ENCODE data around the gene ODF2L. TPM values are rescaled to one million over a fixed set of nuclear protein-coding genes. Genes with fewer than 3 reads are reported as not detected.

ODF2L gene
- total and polyA plus RNA-seq, 2 experiments from 2014 or later, result 29.6 to 36.6 TPM

DNA sequence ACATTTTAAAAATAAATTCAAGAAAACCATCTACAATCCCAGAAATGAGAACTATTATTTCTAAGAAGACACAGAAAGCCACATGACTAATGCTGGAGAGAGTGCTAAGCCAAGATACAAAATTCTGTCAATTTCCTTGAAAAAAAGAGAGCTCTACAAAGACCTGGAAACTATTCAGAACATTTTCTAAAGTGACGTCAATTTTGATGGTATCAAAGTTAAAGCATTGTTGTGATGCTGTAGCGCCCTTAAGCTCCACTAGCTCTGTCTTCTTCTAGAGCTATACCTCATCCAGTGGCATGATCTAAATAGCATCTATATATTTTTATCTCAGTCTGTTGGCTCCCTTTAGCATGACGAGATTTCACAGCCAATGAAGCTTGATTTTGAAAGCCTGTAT lies 73.9 kb downstream of the ODF2L start:
- TF ChIP-seq, protein P1, sequence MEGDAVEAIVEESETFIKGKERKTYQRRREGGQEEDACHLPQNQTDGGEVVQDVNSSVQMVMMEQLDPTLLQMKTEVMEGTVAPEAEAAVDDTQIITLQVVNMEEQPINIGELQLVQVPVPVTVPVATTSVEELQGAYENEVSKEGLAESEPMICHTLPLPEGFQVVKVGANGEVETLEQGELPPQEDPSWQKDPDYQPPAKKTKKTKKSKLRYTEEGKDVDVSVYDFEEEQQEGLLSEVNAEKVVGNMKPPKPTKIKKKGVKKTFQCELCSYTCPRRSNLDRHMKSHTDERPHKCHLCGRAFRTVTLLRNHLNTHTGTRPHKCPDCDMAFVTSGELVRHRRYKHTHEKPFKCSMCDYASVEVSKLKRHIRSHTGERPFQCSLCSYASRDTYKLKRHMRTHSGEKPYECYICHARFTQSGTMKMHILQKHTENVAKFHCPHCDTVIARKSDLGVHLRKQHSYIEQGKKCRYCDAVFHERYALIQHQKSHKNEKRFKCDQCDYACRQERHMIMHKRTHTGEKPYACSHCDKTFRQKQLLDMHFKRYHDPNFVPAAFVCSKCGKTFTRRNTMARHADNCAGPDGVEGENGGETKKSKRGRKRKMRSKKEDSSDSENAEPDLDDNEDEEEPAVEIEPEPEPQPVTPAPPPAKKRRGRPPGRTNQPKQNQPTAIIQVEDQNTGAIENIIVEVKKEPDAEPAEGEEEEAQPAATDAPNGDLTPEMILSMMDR (IDR thresholded peaks at IDR 0.05; ENCODE audit: low read depth, low read length), result no peak
- no peaks in the 10 kb centered on the region for H3K4me1 ChIP-seq (ENCODE audit: low read depth)
- DNase-seq (ENCODE audit: low read depth in 1 of 2, low spot score in 1 of 2), result no peak
- H3K4me3 ChIP-seq, result no peak overlapping the region
- no peaks in the 10 kb centered on the region for H3K27me3 ChIP-seq
- no peaks in the 10 kb centered on the region for H3K9me3 ChIP-seq (ENCODE audit: low read depth)
- no peak overlapping the region for H3K27ac ChIP-seq
- no peaks in the 10 kb centered on the region for H3K36me3 ChIP-seq

DNA sequence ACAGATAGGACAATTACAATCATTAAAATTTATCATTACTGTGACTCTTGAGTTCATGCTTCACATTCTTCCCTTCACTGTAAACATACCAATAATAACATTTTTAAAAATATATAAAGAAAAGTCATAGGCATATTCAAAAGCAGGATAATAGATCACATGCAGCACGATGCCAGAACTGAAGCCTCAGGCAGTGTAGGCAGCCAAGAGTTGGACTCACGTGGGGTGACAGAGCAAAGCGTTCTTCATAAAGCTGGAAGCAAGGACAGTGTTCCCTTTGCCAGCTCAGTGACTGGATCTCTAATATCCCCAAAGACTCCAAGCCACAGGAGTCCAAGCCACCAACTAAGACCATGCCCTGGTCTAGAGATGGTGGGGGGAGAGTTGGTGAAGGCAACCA lies 77.7 kb downstream of the ODF2L start:
- H3K36me3 ChIP-seq, result no peaks in the 10 kb centered on the region
- no peaks in the 10 kb centered on the region for H3K9me3 ChIP-seq (ENCODE audit: low read depth)
- no peak overlapping the region for H3K4me3 ChIP-seq
- DNase-seq (ENCODE audit: low read depth in 1 of 2, low spot score in 1 of 2), result no peak
- TF ChIP-seq, protein P1 (IDR thresholded peaks at IDR 0.05; ENCODE audit: low read depth, low read length), result no peak
- no peaks in the 10 kb centered on the region for H3K4me1 ChIP-seq (ENCODE audit: low read depth)
- H3K27ac ChIP-seq, result no peak overlapping the region
- no peaks in the 10 kb centered on the region for H3K27me3 ChIP-seq

DNA sequence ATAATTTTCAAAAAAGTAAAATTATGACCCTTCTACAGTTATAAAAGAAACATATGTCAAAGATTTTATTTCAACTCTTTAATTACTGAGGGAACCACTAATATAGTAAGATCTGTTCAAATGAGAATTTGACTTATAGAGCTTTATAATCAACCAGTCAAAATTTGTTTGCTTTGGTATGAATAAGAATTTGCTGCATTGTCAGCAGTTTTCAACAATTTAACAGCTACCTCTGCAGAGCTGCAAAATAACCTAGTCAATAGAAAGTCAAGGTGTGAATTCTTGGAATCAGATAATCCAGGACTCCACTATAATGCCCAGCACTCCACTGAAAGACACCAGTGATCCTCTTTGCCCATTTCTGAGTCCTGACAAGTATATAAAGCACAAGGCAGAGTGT lies 78.2 kb downstream of the ODF2L start:
- no peak overlapping the region for H3K27ac ChIP-seq
- TF ChIP-seq, protein P1 (IDR thresholded peaks at IDR 0.05; ENCODE audit: low read depth, low read length), result no peak
- H3K27me3 ChIP-seq, result no peaks in the 10 kb centered on the region
- DNase-seq (ENCODE audit: low read depth in 1 of 2, low spot score in 1 of 2), result no peak
- H3K4me3 ChIP-seq, result no peak overlapping the region
- H3K36me3 ChIP-seq, result no peaks in the 10 kb centered on the region
- no peaks in the 10 kb centered on the region for H3K9me3 ChIP-seq (ENCODE audit: low read depth)
- no peaks in the 10 kb centered on the region for H3K4me1 ChIP-seq (ENCODE audit: low read depth)

DNA sequence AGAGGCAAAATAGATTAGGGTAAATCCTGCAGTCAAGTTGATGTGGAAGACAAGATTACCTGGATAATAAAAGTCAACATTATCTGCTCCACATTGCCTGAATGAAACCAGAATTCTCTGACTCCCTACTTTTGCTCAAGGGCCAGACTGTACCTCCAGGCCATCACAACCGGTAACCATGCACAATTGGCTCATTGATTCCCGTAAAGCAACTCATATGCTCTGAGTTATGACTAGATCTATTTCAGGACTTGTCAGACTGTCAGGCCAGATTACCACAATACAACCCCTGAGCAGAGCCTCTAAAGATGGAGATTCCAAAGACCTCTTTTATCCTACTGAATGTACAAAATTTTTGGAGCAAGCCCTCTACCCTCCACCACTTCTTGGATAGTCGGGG lies 90.4 kb downstream of the ODF2L start:
- Histone ChIP-seq H3K4me3 (no peak overlapping the region), H3K9me3 (ENCODE audit: low read depth) (no peaks in the 10 kb centered on the region), H3K27ac (no peak overlapping the region), H3K36me3 (no peaks in the 10 kb centered on the region), H3K4me1 (ENCODE audit: low read depth) (no peaks in the 10 kb centered on the region), H3K27me3 (no peaks in the 10 kb centered on the region)
- TF ChIP-seq, protein P1 (IDR thresholded peaks at IDR 0.05; ENCODE audit: low read depth, low read length), result no peak
- DNase-seq (ENCODE audit: low read depth in 1 of 2, low spot score in 1 of 2), result no peak

DNA sequence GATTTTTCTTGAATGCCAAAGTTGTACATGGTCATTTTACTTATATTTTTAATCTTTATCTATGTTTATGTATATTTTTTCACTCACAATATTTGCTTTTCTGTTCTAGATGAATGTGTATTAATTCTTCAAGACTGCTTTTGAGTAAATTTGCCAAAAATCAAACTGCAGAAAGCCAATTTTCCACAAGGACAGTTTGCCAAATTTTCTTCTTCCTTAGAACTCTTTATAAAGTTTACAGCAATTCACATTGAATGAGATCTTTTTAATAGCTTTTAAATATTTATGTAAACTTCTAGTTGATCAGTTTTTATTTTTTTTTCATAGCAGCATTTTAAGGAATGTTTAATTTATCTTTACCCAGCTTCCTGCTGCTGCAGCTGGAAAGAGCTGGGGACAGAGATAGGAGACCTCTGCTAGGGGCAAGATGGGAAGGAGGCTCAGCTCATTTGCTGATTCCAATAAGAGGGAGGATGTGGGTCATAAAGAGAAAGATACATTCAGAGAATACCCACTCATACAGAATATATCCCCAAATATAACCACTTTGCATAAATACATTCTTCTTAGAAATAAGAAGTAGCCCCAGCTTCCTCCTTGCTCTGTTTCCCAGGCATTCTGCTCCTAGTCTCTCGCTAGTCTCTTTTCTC lies 93.0 kb downstream of the ODF2L start:
- no peaks in the 10 kb centered on the region for H3K4me1 ChIP-seq (ENCODE audit: low read depth)
- no peaks in the 10 kb centered on the region for H3K9me3 ChIP-seq (ENCODE audit: low read depth)
- H3K27ac ChIP-seq, result no peak overlapping the region
- no peak for DNase-seq (ENCODE audit: low read depth in 1 of 2, low spot score in 1 of 2)
- H3K4me3 ChIP-seq, result no peak overlapping the region
- no peaks in the 10 kb centered on the region for H3K36me3 ChIP-seq
- TF ChIP-seq, protein P1 (IDR thresholded peaks at IDR 0.05; ENCODE audit: low read depth, low read length), result no peak
- H3K27me3 ChIP-seq, result no peaks in the 10 kb centered on the region

Other genes with a start within 250 kb of the ODF2L start
- 0.35 and 0.54 TPM in 2 replicates for gene COL24A1, start 239.6 kb downstream of the ODF2L start, total RNA-seq
- 0.32 and 0.99 TPM in 2 replicates for gene COL24A1, start 239.6 kb downstream of the ODF2L start, polyA plus RNA-seq
- gene CLCA2, start 27.8 kb upstream of the ODF2L start, total RNA-seq, result not detected in 2 replicates
- gene CLCA2, start 27.8 kb upstream of the ODF2L start, polyA plus RNA-seq, result not detected in 2 replicates
- not detected in 2 replicates for gene CLCA1, start 72.6 kb upstream of the ODF2L start, total RNA-seq
- not detected in 2 replicates for gene CLCA1, start 72.6 kb upstream of the ODF2L start, polyA plus RNA-seq
- gene CLCA4, start 150.8 kb upstream of the ODF2L start, total RNA-seq, result not detected in 2 replicates
- not detected in 2 replicates for gene CLCA4, start 150.8 kb upstream of the ODF2L start, polyA plus RNA-seq